DND-41 (cell line): ENCODE measurements around the gene ALDH3B2.
A peak's percentile ranks its signal among the peaks of the same experiment; 100 is the strongest.
"Not testable (repeated sequence)": the region's sequence is repeated elsewhere in the genome, so short reads cannot be mapped to it uniquely, and the experiment has no call there.

Experiments
- ATAC-seq: fragments of 200-7000 bp; cut with Tn5 transposase; 3 replicates; pipeline ENCODE4 v1.9.1; 2021; ENCODE audit warnings: low read depth; ENCODE audit not compliant: insufficient read depth
- DNase-seq: peaks from one replicate; pipeline ENCODE4 v3.0.0-alpha.2; 2020
- H2AFZ ChIP-seq: 2 replicates; pipeline ENCODE4 v1.6.0; 2012; ENCODE audit warnings: low read depth, low read length
- H3K27ac ChIP-seq: 2 replicates; pipeline ENCODE4 v1.5.1; 2012; ENCODE audit warnings: low read length, inconsistent platforms
- H3K27me3 ChIP-seq: fragments of 200-600 bp; sonication (generic); 2 replicates; pipeline ENCODE4 v1.6.0; 2012; ENCODE audit warnings: low read length, mild to moderate bottlenecking, inconsistent platforms; ENCODE audit not compliant: insufficient read depth, poor library complexity
- H3K36me3 ChIP-seq: 2 replicates; pipeline ENCODE4 v1.5.1; 2012; ENCODE audit warnings: low read length, inconsistent platforms; ENCODE audit not compliant: insufficient read depth
- H3K4me1 ChIP-seq: 2 replicates; pipeline ENCODE4 v1.5.1; 2012; ENCODE audit warnings: mild to moderate bottlenecking, low read length; ENCODE audit not compliant: insufficient read depth
- H3K4me2 ChIP-seq: 2 replicates; pipeline ENCODE4 v1.6.0; 2012; ENCODE audit warnings: mild to moderate bottlenecking, moderate library complexity, low read length, inconsistent platforms; ENCODE audit not compliant: insufficient read depth
- H3K4me3 ChIP-seq, 2 experiments: fragments of 200-600 bp in 1 of 2; shearing (Covaris generic) in 1 of 2; 2 replicates each; pipeline ENCODE4 v1.5.1; 2012 to 2016; ENCODE audit warnings: inconsistent platforms in 2 of 2, low read length in 2 of 2, mild to moderate bottlenecking in 2 of 2, low read depth in 1 of 2, moderate library complexity in 1 of 2
- H3K79me2 ChIP-seq: 2 replicates; pipeline ENCODE4 v1.6.0; 2012; ENCODE audit warnings: low read length, inconsistent platforms; ENCODE audit not compliant: insufficient read depth
- H3K9ac ChIP-seq: 2 replicates; pipeline ENCODE4 v1.6.0; 2012; ENCODE audit warnings: low read depth, mild to moderate bottlenecking, inconsistent platforms, low read length, moderate library complexity
- H3K9me3 ChIP-seq: 2 replicates; pipeline ENCODE4 v1.5.1; 2012; ENCODE audit warnings: low read length, moderate library complexity, mild to moderate bottlenecking, inconsistent platforms; ENCODE audit not compliant: insufficient read depth, severe bottlenecking
- H4K20me1 ChIP-seq: 2 replicates; pipeline ENCODE4 v1.6.0; 2012; ENCODE audit warnings: low read length; ENCODE audit not compliant: insufficient read depth
- EZH2 ChIP-seq: IDR thresholded peaks from 3 replicates; pipeline ENCODE4 v1.6.1; 2012; ENCODE audit warnings: borderline replicate concordance, low read depth, mild to moderate bottlenecking, moderate library complexity, low read length, inconsistent platforms; ENCODE audit not compliant: severe bottlenecking
- TF ChIP-seq, protein P1 (sequence below): IDR thresholded peaks from 2 replicates; pipeline ENCODE4 v1.5.1; 2012; ENCODE audit warnings: borderline replicate concordance, low read length, moderate library complexity, mild to moderate bottlenecking; ENCODE audit not compliant: poor library complexity, severe bottlenecking; ENCODE audit errors: extremely low read depth

The ALDH3B2 gene

GRCh38 chr11:67640021-67640757 is 34.2 kb downstream of the ALDH3B2 start:
- Histone ChIP-seq H3K9me3 (no peaks in the 10 kb centered on the region), H2AFZ (no peak overlapping the region), H3K27ac (no peak overlapping the region), H3K36me3 (no peaks in the 10 kb centered on the region), H3K27me3 (no peaks in the 10 kb centered on the region), H3K9ac (no peak overlapping the region), H3K4me2 (no peak overlapping the region), H3K4me1 (no peaks in the 10 kb centered on the region), H3K79me2 (no peaks in the 10 kb centered on the region), H4K20me1 (no peaks in the 10 kb centered on the region), H3K4me3 (no peak overlapping the region)
- TF ChIP-seq, protein P1, sequence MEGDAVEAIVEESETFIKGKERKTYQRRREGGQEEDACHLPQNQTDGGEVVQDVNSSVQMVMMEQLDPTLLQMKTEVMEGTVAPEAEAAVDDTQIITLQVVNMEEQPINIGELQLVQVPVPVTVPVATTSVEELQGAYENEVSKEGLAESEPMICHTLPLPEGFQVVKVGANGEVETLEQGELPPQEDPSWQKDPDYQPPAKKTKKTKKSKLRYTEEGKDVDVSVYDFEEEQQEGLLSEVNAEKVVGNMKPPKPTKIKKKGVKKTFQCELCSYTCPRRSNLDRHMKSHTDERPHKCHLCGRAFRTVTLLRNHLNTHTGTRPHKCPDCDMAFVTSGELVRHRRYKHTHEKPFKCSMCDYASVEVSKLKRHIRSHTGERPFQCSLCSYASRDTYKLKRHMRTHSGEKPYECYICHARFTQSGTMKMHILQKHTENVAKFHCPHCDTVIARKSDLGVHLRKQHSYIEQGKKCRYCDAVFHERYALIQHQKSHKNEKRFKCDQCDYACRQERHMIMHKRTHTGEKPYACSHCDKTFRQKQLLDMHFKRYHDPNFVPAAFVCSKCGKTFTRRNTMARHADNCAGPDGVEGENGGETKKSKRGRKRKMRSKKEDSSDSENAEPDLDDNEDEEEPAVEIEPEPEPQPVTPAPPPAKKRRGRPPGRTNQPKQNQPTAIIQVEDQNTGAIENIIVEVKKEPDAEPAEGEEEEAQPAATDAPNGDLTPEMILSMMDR: peak; percentile 33
- no peak for TF ChIP-seq EZH2
- peak; percentile 62; the same call in 2 of the 3 replicates for ATAC-seq
- DNase-seq: peak; percentile 43

DNA sequence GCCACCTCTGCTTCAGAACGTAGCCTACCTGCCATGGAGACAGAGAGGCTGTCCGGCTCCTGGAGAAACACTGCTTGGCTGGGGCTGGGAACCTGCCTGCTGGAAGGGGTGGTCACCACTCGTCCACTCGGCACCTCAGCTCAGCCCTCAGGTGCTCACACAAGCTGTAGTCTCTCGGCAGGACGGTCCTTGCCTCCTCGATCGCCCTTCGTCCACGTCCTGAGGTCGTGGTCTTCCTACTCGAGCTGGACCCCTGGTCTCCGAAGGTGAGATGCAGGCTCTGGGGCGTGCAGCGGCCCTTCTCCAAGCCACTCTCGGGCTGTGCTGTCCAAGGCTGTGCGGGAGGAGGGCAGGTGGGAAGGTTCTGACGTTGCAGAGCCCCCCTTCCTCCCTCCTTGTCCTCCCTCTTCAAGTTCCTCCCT is 35.0 kb downstream of the ALDH3B2 start, which contains the start of gene TBX10:
TSS of gene TBX10 (minus strand) at position 326 of the 422 bp plus-strand sequence. CDS start at position 35, 291 bp downstream.
- Histone ChIP-seq H3K27me3 (no peaks in the 10 kb centered on the region), H3K36me3 (no peaks in the 10 kb centered on the region), H3K4me3 (no peak within 1 kb of the TSS), H3K79me2 (no peaks in the 10 kb centered on the region), H3K9ac (no peak within 1 kb of the TSS), H3K4me2 (no peak within 1 kb of the TSS), H3K9me3 (no peaks in the 10 kb centered on the region), H3K4me1 (no peaks in the 10 kb centered on the region), H2AFZ (no peak within 1 kb of the TSS), H4K20me1 (no peaks in the 10 kb centered on the region), H3K27ac (no peak within 1 kb of the TSS)
- TF ChIP-seq EZH2: no peak
- TF ChIP-seq, protein P1: no peak
- DNase-seq: no peak
- no peak for ATAC-seq

DNA sequence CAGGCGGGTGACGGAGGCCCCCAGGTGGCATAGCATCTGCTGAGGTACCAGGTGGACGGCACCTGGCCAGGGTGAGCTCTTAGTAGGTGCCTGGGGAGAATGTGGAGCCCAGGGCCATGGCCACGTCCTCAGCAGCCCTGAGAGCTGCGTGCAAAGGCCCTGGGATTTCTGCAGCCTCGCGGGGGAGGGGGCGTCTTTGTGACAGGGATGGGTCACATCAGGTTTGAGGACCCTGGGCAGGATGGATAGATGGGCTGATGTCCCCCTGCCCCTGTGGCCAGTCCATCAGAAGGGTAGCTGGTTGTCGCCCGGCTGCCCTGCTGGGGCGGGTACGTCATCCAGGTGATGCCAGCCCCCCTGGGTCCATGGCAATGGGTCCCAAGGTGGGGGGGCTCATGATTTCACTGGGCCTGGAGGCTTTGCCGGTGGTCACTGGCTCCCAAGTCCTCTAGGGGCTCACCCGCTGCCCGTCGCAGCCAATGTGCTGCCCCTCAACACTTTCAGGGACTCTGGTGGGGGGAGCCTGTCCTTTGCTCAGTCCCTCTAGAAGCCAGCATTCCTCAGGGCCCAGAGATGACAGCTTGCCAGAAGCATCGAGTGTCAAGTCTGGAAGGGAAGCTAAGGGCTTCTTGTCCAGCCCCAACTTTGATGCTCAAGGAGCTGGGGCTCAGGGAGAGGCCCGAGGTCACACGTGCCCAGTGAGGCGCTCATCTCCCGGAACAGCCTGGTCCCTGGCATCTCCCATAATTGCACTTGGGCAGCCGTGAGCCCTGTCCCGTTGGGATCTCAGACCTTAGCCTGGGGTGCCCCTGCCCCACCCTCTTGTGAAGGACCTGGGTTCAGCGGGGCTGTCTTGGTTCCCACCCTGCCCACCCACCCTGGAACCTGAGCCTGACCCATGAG is 35.6 kb downstream of the ALDH3B2 start:
- ATAC-seq (no peak), DNase-seq (no peak)
- TF ChIP-seq, protein P1: no peak
- no peak for TF ChIP-seq EZH2
- no peaks in the 10 kb centered on the region for H4K20me1 ChIP-seq
- no peaks in the 10 kb centered on the region for H3K9me3 ChIP-seq
- H3K79me2 ChIP-seq: no peaks in the 10 kb centered on the region
- H3K27ac ChIP-seq: no peak overlapping the region
- H3K9ac ChIP-seq: no peak overlapping the region
- H3K36me3 ChIP-seq: no peaks in the 10 kb centered on the region
- H3K4me1 ChIP-seq: no peaks in the 10 kb centered on the region
- H3K27me3 ChIP-seq: no peaks in the 10 kb centered on the region
- no peak overlapping the region for H3K4me2 ChIP-seq
- H3K4me3 ChIP-seq: no peak overlapping the region
- no peak overlapping the region for H2AFZ ChIP-seq

DNA sequence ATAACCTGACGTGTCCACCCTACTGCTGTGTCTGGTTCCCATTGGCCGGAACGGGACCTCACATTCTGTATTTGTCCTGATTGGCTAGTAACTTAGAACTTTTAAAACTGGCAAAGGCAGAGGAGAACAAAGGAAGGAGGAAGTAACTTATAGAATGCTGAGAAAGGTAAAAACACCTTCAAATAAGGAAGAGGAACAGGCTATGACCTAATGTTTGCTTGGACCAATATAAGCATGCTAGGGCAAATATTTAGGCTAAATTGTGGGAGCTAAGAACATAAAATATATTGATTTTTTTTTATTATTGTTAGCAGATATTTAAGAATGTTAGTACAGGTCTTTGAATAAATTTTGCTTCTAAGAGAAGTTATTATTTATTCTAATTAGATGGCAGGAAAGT is 37.0 kb downstream of the ALDH3B2 start:
- H3K27me3 ChIP-seq, H3K36me3 ChIP-seq, H4K20me1 ChIP-seq, H2AFZ ChIP-seq, H3K27ac ChIP-seq, H3K9me3 ChIP-seq, DNase-seq, H3K9ac ChIP-seq, ATAC-seq, H3K4me2 ChIP-seq, H3K4me1 ChIP-seq, H3K4me3 ChIP-seq, H3K79me2 ChIP-seq: not testable (repeated sequence)
